ENCODE results near the gene EXPH5.
"Not testable (repeated sequence)": the region's sequence is repeated elsewhere in the genome, so short reads cannot be mapped to it uniquely, and the experiment has no call there.

Gene EXPH5, protein sequence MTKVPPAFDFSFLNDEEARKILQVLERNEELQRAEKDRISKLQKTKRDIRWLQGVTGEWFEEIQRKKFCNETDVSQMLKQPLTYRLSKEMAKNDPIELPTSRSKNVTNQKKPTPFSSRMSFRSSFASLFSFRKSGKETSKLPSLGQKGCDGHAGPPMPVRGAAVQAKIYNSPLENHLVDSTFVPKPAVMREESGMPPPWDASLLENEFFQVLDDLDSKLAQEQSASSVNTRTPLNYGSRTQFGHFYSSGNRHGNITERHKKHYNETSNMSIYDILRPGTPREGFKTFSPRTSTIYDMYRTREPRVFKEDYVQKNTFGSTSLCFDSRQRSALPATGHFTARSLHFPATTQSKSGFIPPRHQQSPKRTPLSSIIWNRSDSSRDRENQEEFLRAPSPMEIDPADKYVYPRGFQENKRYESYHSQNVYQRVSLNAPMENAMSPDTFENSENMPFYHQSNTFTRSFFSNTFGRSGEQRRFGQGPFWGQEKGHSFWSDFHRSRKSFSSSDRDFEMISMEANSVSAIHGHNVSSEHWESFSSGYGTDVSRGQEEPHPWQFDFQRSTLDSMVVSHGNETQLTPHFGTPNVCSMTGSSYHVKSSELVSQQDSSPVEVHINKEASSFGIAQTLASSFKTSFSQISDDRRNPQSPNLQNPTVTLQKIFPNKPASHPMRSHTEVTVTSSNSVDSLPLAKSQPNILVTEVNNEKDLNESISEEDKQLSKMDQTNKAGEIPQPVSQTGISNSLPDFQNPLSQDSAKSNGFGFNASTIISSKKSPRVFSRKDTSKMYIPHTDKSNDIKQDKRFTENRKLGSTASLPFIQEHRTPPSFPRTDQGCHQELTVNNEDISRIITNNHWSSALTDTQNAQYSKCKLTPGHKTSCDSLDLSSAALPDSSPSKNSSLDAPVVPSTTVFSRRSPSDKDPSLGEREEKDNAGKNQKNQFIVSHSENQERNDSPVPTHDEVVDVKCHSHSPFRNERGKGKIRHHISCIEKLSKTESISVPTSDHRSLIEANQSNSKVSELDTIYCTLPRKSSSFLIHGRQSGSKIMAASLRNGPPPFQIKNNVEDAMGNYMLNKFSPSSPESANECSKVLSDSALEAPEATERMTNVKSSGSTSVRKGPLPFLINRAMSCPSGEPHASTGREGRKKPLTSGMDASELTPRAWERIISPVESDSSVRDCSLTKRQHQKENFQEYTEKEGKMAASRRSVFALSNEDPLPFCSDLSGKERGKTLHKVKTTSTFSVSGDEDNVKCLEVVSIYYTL (N-terminal part only)

DNA sequence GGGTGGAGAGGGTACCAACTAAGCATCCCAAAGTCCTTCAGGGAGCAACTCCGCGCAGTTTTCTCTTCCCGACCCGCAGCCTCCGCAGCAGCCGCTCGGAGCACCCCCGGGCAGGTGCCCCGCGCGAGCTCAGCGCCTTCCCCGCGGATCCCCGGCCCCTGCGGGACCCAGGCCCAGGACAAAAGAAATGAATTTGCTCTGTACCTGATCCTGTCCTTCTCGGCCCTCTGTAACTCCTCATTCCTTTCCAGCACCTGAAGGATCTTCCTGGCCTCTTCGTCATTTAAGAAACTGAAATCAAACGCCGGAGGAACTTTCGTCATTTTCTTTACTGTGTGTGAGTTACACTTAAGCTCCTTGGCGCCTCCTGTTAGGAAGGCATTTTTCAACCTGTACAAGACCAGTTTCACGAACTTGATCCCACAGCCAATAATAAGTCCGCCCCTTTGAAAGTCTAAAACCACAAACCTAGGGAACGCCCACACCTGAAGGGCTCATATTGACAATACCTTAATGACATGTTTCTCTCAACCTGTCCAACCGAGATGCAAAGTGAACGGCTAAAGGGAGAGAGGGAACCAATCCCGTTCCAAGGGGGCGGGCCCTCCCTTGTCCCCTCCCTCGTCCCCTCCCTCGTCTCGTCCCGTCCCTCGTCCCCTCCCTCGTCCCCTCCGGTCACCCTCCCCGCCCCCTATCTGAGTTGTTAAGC, at the start of gene EXPH5:
Gene EXPH5, minus strand, starts transcription at position 555 of the 709 bp plus-strand sequence. Its CDS starts 232 bp downstream, at position 323.
- DNase-seq (peak; percentile 90), ATAC-seq (peak; percentile 96)

DNA sequence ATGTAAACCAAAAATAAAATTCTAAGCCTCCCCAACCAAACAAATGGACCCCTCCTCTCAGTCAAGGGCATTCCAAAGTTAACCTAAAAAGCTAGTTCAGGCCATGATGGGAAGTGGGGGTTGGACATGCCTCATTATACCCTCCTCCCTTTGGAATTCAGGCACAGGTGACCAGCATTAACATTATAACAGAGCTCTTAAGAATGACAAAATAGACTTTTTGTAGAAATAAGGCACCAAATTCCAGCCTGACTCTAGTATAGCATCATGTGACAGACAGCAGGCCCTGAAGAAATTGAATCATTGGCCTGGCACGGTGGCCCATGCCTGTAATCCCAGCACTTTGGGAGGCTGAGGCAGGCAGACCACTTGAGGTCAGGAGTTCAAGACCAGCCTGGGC, 48.2 kb upstream of the EXPH5 start:
- not testable (repeated sequence) for ATAC-seq, DNase-seq

DNA sequence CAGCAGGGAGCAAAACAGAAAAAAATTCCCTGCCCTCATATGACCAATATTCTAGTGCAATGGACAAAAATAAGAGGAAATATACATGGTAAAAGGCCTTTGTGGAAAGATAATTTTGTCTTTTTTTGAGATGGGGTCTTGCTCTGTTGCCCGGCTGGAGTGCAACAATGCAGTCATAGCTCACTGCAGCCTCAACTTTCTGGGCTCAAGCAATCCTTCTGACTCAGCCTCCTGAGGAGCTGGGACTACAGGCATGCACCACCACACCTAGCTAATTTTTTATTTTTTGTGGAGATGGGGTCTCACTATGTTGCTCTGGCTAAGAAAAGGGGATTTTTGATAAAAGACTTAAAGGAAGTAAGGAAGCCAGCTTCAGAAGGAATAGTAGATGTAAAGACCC, 45.6 kb upstream of the EXPH5 start:
- ATAC-seq (no peak), DNase-seq (no peak)

DNA sequence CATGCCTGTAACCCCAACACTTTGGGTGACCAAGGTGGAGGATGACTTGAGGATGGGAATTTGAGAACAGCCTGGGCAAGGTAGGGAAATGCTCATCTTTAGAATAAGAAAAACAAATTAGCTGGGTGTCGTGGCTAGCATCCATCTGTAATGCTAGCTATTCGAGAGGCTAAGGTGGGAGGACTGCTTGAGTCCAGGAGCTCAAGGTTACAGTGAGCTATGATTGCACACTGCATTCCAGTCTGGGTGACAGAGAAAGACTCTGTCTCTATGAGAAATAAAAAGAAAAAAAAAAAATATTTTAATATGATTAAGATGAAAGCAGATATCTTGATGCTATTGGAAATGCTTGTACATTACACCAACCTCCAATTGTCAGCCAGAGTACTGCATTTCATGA, 42.7 kb upstream of the EXPH5 start:
- DNase-seq (no peak), ATAC-seq (no peak)

DNA sequence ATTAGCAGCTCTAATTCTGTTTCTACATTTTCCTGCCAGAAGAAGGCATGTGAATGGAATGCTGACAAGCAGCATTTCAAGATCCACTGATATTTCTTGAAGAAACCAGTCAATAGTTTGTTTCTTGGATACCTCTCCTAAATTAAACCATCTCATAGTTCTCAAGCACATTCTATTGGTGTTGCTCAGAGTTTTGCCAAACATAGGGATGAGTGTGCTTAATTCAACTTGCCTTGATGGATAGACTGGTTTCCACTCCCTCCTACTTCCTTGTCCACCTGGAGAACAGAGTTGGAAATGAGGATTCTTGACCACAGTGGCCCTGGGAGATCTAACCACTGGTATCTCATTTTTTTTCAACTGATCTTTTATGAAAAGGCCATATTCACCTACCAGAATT, 41.5 kb upstream of the EXPH5 start:
- DNase-seq (no peak), ATAC-seq (no peak)

DNA sequence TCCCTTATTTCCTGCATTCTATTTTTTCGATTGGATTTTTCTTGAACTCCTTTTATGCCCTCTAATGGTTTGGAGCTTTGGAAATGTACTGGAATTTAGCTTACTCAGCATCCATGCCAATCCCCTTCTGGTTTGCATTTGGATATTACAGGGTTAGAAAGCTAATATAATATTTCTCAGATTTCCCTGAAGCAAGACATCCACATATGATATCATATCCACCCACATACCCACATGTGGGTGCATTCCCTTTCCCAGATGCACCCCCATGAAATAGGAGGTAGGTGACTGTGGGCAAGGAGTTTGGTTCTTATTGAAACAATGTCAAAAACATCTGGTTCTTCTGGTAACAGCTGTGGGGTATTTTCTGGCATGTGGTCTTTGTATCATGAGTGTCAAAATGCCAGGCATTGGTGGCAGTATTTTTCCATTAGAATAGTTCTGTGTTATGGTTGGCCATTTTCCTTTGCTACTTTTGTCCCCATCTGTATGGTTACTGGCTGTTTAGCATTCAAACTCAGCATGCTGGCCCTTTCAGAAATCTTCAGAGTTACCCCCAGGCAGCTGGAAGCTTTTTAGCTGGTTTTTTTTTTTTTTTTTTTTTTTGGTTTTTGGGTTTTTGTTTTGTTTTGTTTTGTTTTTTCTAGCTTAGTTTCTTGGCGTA, 38.6 kb upstream of the EXPH5 start:
- ATAC-seq (peak; percentile 28), DNase-seq (no peak)

DNA sequence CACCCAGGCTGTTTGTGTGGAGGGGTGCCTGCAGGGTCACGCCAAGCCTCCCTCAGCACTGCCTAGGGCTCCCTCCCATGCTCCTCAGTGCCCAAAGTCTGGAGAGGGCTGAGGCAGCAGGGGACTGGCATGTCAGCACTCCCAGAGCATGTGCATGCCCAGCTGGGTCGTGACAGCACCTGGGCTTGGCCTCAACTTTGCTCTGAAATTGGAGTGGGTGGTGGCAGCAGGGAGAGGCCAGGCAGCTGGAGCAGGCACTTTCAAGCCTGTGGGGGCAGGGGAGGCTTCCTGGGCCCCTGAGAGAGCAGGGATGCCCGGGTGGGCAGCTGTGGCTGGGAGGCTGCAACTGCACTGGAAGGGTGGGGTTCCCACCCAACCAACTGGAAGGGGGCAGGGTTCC, 35.7 kb upstream of the EXPH5 start:
- ATAC-seq (no peak), DNase-seq (no peak)

DNA sequence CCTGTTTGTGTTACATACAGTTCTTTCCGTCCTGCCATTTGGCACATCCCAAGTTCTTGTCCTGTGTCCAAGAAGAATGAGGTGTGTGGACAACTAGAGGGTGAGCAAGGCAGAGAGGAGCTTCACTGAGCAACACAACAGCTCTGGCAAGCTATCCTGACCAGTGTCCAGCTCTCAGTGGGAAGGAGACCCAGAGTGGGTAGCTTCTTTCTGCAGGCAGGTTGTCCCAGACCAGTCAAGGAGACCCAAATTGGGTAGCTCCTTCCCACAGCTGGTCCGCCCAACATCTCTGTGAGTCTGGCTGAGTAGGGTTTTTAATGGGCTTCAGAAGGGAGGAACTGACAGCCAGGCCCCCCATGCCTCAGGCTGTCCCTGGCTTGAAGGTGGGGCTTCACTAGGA, 35.2 kb upstream of the EXPH5 start:
- ATAC-seq (no peak), DNase-seq (no peak)

DNA sequence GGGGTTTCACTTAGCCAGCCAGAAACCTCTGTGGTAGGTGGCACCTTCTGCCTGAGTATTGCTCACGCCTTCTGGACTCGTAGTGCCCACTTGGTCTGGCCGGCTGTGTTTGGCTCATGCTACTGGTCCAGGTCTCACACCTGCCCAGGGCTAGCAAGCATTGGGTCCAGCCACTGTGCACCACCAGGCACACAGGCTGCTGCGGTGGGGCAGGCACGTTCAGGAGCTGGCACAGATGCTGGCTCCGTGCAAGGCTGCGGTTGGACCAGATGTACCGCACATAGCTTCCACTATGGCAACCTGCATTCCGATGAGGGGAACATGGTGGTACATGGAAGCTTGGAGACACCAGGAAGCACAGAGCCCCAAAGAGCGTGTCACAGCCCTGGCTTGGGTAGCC, 34.8 kb upstream of the EXPH5 start:
- ATAC-seq = no peak
- no peak for DNase-seq

DNA sequence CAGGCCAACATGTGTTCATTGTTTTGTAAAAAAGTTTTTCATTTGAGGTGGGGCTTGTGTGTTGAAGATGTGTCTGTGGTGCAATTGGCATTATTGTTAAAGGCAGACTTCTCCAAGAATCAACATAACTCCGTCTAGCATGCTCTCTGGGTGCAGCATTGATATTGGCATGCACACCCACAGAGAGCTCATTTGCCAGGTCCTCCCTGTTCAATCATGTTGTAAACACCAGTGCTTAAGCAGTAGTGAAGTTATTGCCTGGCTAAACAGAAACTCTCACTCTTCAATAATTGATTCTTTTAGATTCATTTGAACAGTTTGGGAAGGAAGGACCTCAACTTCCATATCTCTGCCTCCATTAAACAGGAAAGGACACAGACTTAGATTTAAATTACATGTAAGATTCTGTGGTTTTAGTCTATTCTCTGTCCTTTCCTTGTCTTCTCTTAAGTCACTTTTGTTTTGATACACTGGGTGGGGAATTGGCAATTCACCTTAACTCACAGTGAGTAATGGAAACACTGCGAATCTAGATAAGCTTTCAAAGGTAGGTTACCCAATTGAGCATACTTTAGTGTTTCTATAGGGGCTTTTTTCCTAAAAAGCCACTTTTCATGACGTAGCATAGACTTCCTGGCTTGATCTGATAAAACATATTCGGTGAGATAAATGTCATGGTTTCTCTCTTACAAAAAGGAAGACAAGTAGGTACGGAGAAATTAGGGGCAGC, 30.8 kb upstream of the EXPH5 start:
- peak; percentile 71 for ATAC-seq
- DNase-seq = no peak

DNA sequence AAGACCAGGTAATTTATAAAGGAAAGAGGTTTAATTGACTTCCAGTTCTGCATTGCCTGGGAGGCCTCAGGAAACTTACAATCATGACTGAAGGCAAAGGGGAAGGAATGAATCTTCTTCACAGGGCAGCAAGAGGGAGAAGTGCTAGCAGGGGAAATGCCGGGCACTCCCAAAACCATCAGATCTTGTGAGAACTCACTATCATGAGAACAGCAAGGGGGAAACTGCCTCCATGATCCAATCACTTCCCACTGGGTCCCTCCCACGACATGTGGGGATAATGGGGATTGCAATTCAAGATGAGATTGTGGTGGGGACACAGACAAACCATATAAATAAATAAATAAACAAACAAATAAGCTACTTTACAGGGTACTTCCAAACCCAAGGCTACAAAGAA, 28.8 kb upstream of the EXPH5 start:
- ATAC-seq = no peak
- DNase-seq = no peak

DNA sequence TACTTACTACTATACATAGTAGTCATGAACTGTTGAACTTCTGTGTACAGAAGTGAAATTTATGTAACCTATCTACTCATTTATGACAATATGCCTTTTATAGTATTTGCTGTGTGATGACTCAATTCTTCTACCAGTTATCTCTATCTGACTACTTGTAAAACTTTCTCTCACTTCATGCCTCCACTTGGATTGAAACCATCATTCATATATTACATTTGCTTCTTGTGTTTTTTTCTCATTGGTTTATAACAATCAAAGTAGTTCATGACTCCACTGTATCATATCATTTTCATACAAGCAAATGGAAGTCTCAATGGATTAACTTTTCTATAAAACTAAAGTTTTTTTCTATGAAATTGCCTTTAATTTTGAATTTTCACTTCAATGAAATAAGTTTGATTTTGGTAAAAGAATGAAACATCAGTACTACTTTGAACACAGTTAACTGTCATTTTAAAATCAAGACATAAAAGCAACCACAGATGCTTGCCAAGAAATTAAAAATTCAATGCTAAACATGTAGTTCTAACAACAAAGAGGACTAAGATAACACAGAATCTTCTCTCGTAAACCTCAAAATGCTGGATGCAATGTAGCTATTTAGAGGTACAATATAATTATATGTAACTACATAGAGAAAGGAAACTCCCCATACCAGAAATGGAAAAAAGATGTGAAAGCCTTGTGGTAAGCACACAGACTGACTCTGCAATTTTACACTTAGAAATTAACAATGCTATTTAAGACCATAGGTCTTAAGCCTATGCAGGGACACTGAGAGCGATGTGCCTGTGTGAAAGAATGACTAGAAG, 27.6 kb upstream of the EXPH5 start:
- DNase-seq = no peak

DNA sequence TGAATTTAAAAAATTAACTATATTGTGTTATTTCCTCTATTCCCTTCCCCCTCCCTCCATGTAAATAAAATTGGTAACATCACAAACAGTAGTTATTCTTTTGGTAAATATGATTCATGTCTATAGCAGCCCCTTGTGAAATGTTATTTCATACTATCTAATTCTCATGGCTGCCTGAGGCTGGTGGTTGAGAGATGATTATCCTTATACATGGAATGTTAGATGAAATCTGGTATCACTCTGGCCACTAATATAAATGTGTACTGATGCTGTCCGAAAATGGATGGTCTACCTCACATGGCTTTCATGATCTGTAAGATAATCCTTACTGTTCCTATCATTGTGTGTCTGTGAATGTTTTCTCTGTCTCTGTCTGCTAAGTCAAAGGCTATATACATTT, 25.0 kb upstream of the EXPH5 start:
- ATAC-seq = no peak
- no peak for DNase-seq

More for the DNA sequence above, 27.6 kb upstream of the EXPH5 start:
- peak; percentile 74 for ATAC-seq

DNA sequence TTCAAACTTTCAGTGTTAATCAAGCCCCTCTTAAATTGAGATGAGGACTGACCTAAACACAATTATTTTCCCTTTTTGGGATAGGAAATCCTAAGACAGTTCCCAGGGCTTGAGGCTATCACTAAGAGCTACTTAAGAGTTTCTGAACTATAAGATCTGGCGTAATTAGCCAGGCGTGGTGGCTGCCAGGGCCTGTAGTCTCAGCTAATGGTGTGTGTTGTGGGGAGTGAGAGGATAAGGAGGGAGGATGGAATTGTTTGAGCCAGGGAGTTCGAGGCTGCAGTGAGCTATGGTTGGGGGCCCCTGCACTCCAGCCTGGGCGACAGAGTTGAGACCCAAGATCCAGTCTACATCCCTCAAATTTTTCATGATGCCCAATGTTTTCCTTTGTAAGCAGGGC, 23.5 kb upstream of the EXPH5 start:
- no peak for ATAC-seq

DNA sequence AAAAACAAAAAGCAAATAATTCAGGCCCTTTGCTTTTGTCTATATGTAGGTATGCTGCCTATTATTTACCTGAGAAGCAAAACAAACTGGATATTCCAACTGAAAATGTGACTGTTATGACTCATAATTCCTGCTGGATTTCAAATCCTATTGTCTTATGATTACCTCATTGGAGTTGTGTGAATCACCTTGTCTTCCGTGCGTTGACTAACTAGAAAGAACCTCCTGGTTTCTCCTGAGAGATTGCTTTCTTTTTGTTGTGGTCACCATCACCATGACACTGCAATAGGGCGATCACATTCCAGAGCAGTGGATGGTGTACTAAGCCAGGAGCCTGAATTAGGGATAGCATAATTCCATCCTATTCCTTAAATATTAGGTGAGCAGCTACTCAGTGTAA, 23.0 kb upstream of the EXPH5 start:
- ATAC-seq (no peak), DNase-seq (no peak)

More for the DNA sequence above, 23.5 kb upstream of the EXPH5 start:
- DNase-seq = no peak

DNA sequence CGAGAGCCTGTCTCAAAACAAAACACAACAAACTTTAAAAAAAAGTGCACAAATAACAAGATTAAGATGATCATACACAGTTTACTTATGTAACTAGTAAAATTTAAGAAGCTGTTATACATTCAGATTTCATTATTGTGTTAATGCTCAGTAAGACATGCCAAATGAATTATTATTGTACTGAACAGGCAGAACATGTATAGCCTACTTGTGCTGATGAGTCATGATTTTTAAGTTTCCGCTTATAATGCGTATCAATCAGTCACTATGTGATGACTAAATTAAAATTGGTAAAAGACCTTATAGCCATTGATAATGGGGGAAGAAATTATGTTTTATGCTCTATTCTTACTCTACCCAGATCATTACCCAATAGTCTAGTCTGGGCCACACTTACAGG, 20.5 kb upstream of the EXPH5 start:
- ATAC-seq (no peak), DNase-seq (no peak)

DNA sequence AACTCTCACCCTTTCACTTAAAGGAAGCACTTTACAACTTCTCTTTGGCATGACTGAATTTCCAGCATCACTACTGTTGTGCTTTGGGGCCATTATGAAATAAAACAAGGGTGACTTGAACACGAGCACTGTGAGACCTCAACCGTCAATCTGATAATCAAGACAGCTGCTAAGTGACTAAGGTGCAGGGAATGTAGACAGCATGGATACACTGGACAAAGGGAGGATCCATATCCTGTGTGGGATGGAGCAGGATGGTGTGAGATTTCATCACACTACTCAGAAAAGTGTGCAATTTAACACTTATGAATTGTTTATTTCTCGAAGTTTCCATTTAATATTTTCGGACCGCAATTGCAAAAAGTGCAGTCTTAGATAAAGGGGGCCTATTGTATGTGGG, 16.1 kb upstream of the EXPH5 start:
- DNase-seq = no peak

DNA sequence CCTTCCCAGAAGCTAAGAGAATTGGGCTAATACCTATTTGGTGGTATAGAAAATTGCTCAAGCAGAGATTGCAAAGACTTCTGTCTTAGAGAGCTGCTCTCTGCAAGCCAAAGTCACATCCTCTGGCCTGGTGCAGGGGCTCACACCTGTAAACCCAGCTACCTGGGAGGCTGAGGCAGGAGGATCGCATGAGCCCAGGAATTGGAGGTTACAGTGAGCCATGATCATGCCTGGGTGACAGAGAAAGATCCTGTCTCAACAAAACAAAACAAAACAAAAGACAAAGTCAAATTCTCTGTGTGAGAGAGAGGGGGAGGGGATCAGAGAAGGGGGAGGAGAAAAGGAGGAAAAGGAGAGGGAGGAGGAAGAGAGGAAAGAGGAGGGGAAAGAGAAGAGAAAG, 15.0 kb upstream of the EXPH5 start:
- DNase-seq = no peak
- ATAC-seq = no peak

More for the DNA sequence above, 16.1 kb upstream of the EXPH5 start:
- no peak for ATAC-seq

DNA sequence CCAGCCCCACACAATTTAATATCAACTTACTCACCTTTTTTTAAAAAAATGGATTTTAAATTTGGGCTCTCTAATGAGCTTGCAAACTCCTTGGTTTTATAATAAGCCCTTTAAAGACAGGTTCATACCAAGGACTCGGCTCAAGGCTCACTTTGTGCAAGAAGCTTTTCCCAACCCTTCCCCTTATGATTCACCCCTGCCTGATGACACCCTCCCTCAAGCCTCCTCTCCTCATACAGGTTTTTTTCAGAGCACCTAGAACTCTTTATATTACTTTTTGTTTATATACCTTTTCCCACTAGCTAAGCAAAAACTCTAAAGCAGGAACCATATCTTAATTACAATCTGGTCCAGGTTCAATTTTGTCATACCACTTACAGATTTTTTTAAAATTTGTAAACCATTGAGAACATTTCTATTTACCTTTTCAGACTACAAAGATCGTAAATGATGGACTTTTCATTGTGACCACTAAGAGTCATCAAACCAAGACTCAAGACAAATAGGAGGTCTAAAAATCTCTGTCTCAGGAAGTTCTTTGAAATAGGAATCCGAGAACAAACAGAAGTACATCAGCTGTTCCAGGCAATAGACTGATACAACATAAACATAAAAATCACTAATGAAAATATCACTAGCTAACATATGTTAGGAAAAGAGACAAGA, 13.1 kb upstream of the EXPH5 start:
- ATAC-seq (no peak), DNase-seq (no peak)
